Activated CD8-positive, alpha-beta T cell treated with anti-CD3 and anti-CD28 coated beads for 36 hours (primary cell): Measurements from ENCODE around the gene AFMID. TPM values are rescaled to one million over a fixed set of nuclear protein-coding genes. Genes with fewer than 3 reads are reported as not detected.

Source experiments
- ATAC-seq: fragments of 200-7000 bp; cut with Tn5 transposase; one replicate; pipeline ENCODE4 v1.10.0; 2021; ENCODE audit warnings: mild to moderate bottlenecking, moderate library complexity
- CTCF ChIA-PET: fragments of 350-600 bp; sonication (Branson Sonifier 250); formaldehyde crosslinking; loops from one replicate; lab custom pipeline; 2021; ENCODE audit warnings: antibody characterized with exemption; lab: Charles Lee
- POLR2A ChIA-PET: fragments of 350-600 bp; sonication (Branson Sonifier 250); formaldehyde crosslinking; loops from one replicate; lab custom pipeline; 2021; ENCODE audit warnings: antibody characterized with exemption; lab: Charles Lee
- DNase-seq: peaks from one replicate; pipeline ENCODE4 v3.0.0-alpha.2; 2020
- H3K27ac Mint-ChIP-seq: one replicate; pipeline ENCODE4 v1.8.0; 2021; ENCODE audit warnings: mild to moderate bottlenecking, mixed read lengths
- H3K27me3 Mint-ChIP-seq: one replicate; pipeline ENCODE4 v1.8.0; 2021; ENCODE audit warnings: mixed read lengths
- H3K36me3 Mint-ChIP-seq: one replicate; pipeline ENCODE4 v1.8.0; 2021; ENCODE audit warnings: low read depth, mixed read lengths
- H3K4me1 Mint-ChIP-seq: one replicate; pipeline ENCODE4 v1.8.0; 2021; ENCODE audit warnings: low read depth, mixed read lengths
- H3K4me3 Mint-ChIP-seq: one replicate; pipeline ENCODE4 v1.8.0; 2021; ENCODE audit warnings: mild to moderate bottlenecking, moderate library complexity, mixed read lengths
- H3K9me3 Mint-ChIP-seq: one replicate; pipeline ENCODE4 v1.8.0; 2021; ENCODE audit warnings: mixed read lengths
- CTCF ChIP-seq: fragments of 200-600 bp; IDR thresholded peaks from one replicate; pipeline ENCODE4 v1.8.0; 2022; ENCODE audit warnings: antibody characterized with exemption, mild to moderate bottlenecking
- intact Hi-C: fragments of 100-400 bp; cut with micrococcal nuclease; formaldehyde crosslinking; loops from one replicate; pipeline ENCODE4 v1.10.0; 2022
- total RNA-seq, 2 experiments: library from RNA; stranded (reverse); gene quantifications; one replicate each; pipeline ENCODE4 v1.2.3, GENCODE V29; 2021

AFMID gene
- total RNA-seq, 2 experiments from 2014 or later, result 20.8 to 27.9 TPM

DNA sequence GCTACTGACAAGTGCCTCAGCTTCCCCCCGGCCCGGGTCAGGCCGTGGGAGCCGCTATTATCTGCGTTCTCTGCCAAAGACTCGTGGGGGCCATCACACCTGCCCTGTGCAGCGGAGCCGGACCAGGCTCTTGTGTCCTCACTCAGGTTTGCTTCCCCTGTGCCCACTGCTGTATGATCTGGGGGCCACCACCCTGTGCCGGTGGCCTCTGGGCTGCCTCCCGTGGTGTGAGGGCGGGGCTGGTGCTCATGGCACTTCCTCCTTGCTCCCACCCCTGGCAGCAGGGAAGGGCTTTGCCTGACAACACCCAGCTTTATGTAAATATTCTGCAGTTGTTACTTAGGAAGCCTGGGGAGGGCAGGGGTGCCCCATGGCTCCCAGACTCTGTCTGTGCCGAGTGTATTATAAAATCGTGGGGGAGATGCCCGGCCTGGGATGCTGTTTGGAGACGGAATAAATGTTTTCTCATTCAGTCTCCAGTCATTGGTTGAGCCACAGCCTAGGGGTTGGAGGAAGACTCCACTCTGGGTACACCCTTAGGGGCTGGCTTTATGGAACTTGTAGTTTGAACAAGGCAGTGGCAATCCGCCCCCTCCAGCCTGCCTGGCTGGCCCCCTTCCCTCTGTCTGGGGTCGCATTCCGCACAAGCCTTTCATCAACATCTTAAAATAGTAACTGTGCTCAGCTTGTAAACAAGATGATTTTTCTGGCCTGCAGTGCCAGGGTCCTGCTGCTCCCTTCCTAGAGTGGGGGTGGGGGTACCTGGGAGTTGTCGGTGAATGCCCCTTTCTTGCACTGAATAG, 14.7 kb upstream of the AFMID start:
- ChIA-PET POLR2A (interaction anchor here (0.6 to 10.2 kb wide), 13 partner anchors 9 to 49 kb away, joined by 3 to 100 read pairs (median 4); partner anchors contain the start of genes AFMID, TK1 and TMC8), CTCF (no interaction called here)
- H3K9me3 Mint-ChIP-seq, result no peaks in the 10 kb centered on the region
- H3K4me1 Mint-ChIP-seq, result peaks cover 57% of the 10 kb centered on the region
- TF ChIP-seq CTCF, result no peak
- H3K27me3 Mint-ChIP-seq, result no peaks in the 10 kb centered on the region
- peaks cover 50% of the 10 kb centered on the region for H3K36me3 Mint-ChIP-seq
- intact Hi-C loops, result no loop called here
- ATAC-seq (no peak), DNase-seq (no peak)
- no peak overlapping the region for H3K4me3 Mint-ChIP-seq
- peak overlapping the region; percentile 81 for H3K27ac Mint-ChIP-seq

DNA sequence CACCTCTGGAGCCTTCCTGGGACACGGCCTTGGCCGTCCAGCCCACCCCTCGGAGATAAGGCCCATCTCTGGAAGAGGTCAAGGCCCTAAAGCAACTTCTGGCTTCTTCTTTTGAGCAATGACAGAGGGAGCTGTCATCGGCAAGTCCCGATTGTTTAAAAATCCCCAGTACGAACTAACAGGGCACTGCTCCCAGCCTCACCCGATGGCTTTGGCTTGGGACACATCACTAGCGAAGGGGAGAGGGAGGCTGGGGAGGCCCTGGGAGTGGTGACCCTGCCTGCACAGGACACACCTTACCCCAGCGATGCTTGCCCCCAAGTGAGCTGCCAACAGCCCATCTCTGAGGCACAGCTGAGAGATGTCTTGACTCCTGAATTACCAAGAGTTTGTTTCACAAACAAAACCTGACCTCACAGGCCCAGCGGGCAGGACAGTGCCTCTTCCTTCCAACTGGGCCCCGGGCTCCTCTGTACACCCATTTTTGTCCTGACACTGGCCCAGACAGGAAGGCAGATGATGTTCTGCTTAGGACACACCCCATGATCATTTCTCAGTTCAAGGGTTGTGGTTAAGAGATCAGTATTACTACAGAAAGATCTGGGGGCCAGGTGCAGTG, 14.0 kb upstream of the AFMID start:
- ATAC-seq (peak; percentile 27), DNase-seq (no peak)
- no peak for TF ChIP-seq CTCF
- Mint-ChIP-seq H3K27ac (peak overlapping the region; percentile 81), H3K4me1 (peaks cover 57% of the 10 kb centered on the region), H3K4me3 (no peak overlapping the region), H3K27me3 (no peaks in the 10 kb centered on the region), H3K9me3 (no peaks in the 10 kb centered on the region), H3K36me3 (peaks cover 50% of the 10 kb centered on the region)
- POLR2A ChIA-PET, result interaction anchor here (0.6 to 10.2 kb wide), 8 partner anchors 8 to 48 kb away, joined by 3 to 100 read pairs (median 6); partner anchors contain the start of genes AFMID, TK1 and TMC8
- CTCF ChIA-PET, result interaction anchor here (1.3 kb wide), 1 partner anchor 36 kb away, joined by 4 read pairs; no protein-coding TSS in a partner anchor
- intact Hi-C loops, result no loop called here

GRCh38 chr17:78174346-78174869, 12.8 kb upstream of the AFMID start:
- Mint-ChIP-seq H3K4me1 (peaks cover 56% of the 10 kb centered on the region), H3K9me3 (no peaks in the 10 kb centered on the region), H3K36me3 (peaks cover 62% of the 10 kb centered on the region), H3K27ac (no peak overlapping the region), H3K27me3 (no peaks in the 10 kb centered on the region), H3K4me3 (no peak overlapping the region)
- DNase-seq (no peak), ATAC-seq (no peak)
- TF ChIP-seq CTCF, result no peak
- intact Hi-C loops, result no loop called here
- ChIA-PET POLR2A (interaction anchor here (0.7 to 10.2 kb wide), 13 partner anchors 10 to 152 kb away, joined by 3 to 100 read pairs (median 5); partner anchors contain the start of genes AFMID, TK1 and TMC8), CTCF (interaction anchor here (1.1 to 3.9 kb wide), 5 partner anchors 10 to 89 kb away, joined by 3 to 29 read pairs (median 17); partner anchors contain the start of genes AFMID and TK1)

DNA sequence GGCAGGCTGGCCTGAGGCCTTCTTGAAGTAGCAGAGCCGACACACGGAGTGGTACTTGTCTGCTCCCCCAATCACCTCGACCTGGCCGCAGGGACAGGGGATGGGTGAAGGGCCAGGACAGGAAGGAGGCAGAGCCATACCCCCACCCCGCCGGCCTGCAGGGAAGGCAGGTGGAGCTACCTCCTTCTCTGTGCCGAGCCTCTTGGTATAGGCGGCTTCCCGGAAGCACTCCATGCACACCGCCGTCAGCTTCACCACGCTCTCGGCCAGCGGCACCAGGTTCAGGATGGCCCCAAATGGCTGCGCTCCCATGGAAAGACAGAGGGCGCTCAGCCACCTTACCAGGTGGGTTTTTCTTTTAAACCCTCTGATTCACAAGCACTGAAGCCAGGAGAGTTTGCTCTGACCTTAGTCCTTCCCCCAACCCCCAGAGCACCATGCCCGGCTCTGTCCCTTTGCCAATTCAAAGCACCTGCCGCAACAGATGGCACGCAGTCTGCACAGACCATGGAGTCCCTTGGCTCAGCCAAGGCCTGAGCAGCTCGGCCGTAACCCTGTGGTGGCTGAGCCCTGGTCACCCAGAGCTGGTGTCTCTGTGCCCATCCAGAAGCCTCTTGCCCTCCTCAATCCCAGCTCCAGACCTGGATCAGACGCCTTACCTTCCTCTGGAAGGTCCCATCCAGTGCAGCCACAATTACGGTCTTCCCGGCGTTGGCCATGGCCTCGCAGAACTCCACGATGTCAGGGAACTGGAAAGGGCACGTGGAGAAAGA, 12.1 kb upstream of the AFMID start:
- no peak for TF ChIP-seq CTCF
- POLR2A ChIA-PET, result interaction anchor here (0.7 to 10.2 kb wide), 14 partner anchors 10 to 152 kb away, joined by 3 to 100 read pairs (median 5); partner anchors contain the start of genes AFMID, TK1 and TMC8
- Mint-ChIP-seq H3K4me3 (no peak overlapping the region), H3K9me3 (no peaks in the 10 kb centered on the region), H3K27ac (no peak overlapping the region), H3K4me1 (peaks cover 49% of the 10 kb centered on the region), H3K27me3 (no peaks in the 10 kb centered on the region), H3K36me3 (peaks cover 68% of the 10 kb centered on the region)
- ATAC-seq, result no peak
- no peak for DNase-seq
- CTCF ChIA-PET, result interaction anchor here (1.1 to 3.9 kb wide), 12 partner anchors 8 to 90 kb away, joined by 3 to 31 read pairs (median 8); partner anchors contain the start of genes AFMID and TK1
- intact Hi-C loops, result no loop called here
